Hepatocyte (in vitro differentiated cells): Measurements from ENCODE around the gene DPEP2NB.

ENCODE experiments used
- CTCF ChIP-seq: fragments of 200-600 bp; sonication (generic); IDR thresholded peaks from 2 replicates; pipeline ENCODE4 v1.5.1; 2016; ENCODE audit warnings: antibody characterized with exemption, mild to moderate bottlenecking; ENCODE audit not compliant: poor library complexity
- EZH2 ChIP-seq: fragments of 200-600 bp; sonication (generic); IDR thresholded peaks from 2 replicates; pipeline ENCODE4 v1.6.1; 2016; ENCODE audit warnings: antibody characterized with exemption, mild to moderate bottlenecking, borderline replicate concordance
- EZH2phosphoT487 ChIP-seq: fragments of 200-600 bp; sonication (generic); IDR thresholded peaks from one replicate; pipeline ENCODE4 v1.6.1; 2018; ENCODE audit warnings: antibody characterized with exemption, mild to moderate bottlenecking, low read depth, moderate library complexity; ENCODE audit not compliant: unreplicated experiment, severe bottlenecking

- TF ChIP-seq CTCF (no peak), EZH2 (no peak), EZH2phosphoT487 (no peak)
These were observed 3.5 kb upstream of the DPEP2NB start for GRCh38 chr16:68019167-68019680.
